Glomerular visceral epithelial cell (primary cell): ENCODE results near the gene PDIA5.

Experiments used
- DNase-seq: peaks from one replicate; pipeline ENCODE4 v3.0.0-alpha.2; 2016; ENCODE audit errors: extremely low spot score

Gene PDIA5

GRCh38 chr3:123042413-123042812 lies 24.4 kb upstream of the PDIA5 start:
- no peak for DNase-seq

- no peak for DNase-seq
Measured at GRCh38 chr3:123044981-123045763, 21.7 kb upstream of the PDIA5 start.

- no peak for DNase-seq
Measured at GRCh38 chr3:123046262-123047061, 20.4 kb upstream of the PDIA5 start.

- DNase-seq: no peak
Measured at GRCh38 chr3:123047062-123047319, 19.8 kb upstream of the PDIA5 start.

GRCh38 chr3:123048480-123049237 lies 18.2 kb upstream of the PDIA5 start:
- DNase-seq: no peak

- no peak for DNase-seq
Measured at GRCh38 chr3:123050666-123051065, 16.2 kb upstream of the PDIA5 start.

GRCh38 chr3:123053107-123053506 lies 13.7 kb upstream of the PDIA5 start:
- DNase-seq: no peak

- no peak for DNase-seq
Measured at GRCh38 chr3:123054109-123054778, 12.6 kb upstream of the PDIA5 start.

- DNase-seq: no peak
Measured at GRCh38 chr3:123054931-123055330, 11.9 kb upstream of the PDIA5 start.

GRCh38 chr3:123055352-123055751 lies 11.5 kb upstream of the PDIA5 start:
- no peak for DNase-seq

- no peak for DNase-seq
Measured at GRCh38 chr3:123058505-123058904, 8.3 kb upstream of the PDIA5 start.

GRCh38 chr3:123060054-123060453 lies 6.8 kb upstream of the PDIA5 start:
- DNase-seq: no peak

- no peak for DNase-seq
Measured at GRCh38 chr3:123061856-123062255, 5.0 kb upstream of the PDIA5 start.

GRCh38 chr3:123063034-123063433 lies 3.8 kb upstream of the PDIA5 start:
- no peak for DNase-seq

GRCh38 chr3:123064506-123064905 lies 2.3 kb upstream of the PDIA5 start:
- DNase-seq: no peak

- DNase-seq: no peak
Measured at GRCh38 chr3:123064914-123065313, 1.9 kb upstream of the PDIA5 start.

- DNase-seq: no peak
Measured at GRCh38 chr3:123066599-123066895, 278 bp upstream of the PDIA5 start.

- peak; percentile 35 for DNase-seq
Measured at GRCh38 chr3:123067689-123068600, 1.1 kb downstream of the PDIA5 start.

GRCh38 chr3:123068601-123069381 lies 2.0 kb downstream of the PDIA5 start:
- DNase-seq: no peak

- DNase-seq: no peak
Measured at GRCh38 chr3:123070510-123070909, 3.7 kb downstream of the PDIA5 start.
